Right lobe of liver (tissue), 6 donors: ENCODE measurements around the gene CEP350. TPM values are rescaled to one million over a fixed set of nuclear protein-coding genes. Genes with fewer than 3 reads are reported as not detected.

Source experiments
- ATAC-seq, 4 donors: fragments of 200-7000 bp; cut with Tn5 transposase; one replicate each; pipeline ENCODE4 v1.9.1; 2020; ENCODE audit warnings: mild to moderate bottlenecking in 4 of 4, moderate library complexity in 4 of 4
- DNase-seq, 3 donors: peaks; one replicate each; pipeline ENCODE4 v3.0.0-alpha.2; 2020
- H3K27ac ChIP-seq, 3 donors: fragments of 200-600 bp; one replicate each; pipeline ENCODE4 v1.8.0; 2022
- H3K27me3 ChIP-seq, 2 donors: fragments of 200-600 bp; one replicate each; pipeline ENCODE4 v1.8.0; 2022
- H3K36me3 ChIP-seq, 4 donors: fragments of 200-600 bp; sonication (generic) in 1 of 4; one replicate each; pipeline versions ENCODE4 v1.5.1 to v1.8.0; 2017 to 2022; ENCODE audit warnings: control low read depth in 1 of 4
- H3K4me1 ChIP-seq, 4 donors: fragments of 200-600 bp; sonication (generic) in 1 of 4; one replicate each; pipeline versions ENCODE4 v1.5.1 to v1.8.0; 2017 to 2022; ENCODE audit warnings: control low read depth in 1 of 4
- H3K4me3 ChIP-seq, 3 donors: fragments of 200-600 bp; one replicate each; pipeline ENCODE4 v1.8.0; 2022
- H3K9me3 ChIP-seq, 4 donors: fragments of 200-600 bp; sonication (generic) in 1 of 4; one replicate each; pipeline versions ENCODE4 v1.5.1 to v1.8.0; 2017 to 2022; ENCODE audit warnings: control low read depth in 1 of 4
- POLR2A ChIP-seq: fragments of 450-650 bp; IDR thresholded peaks from one replicate; pipeline ENCODE4 v1.6.1; 2017; ENCODE audit warnings: antibody characterized with exemption, mild to moderate bottlenecking
- WGBS: methylation state at CpG from one replicate; pipeline ENCODE4 v1.1.6; 2018; ENCODE audit warnings: low coverage, low lambda C conversion rate; ENCODE audit not compliant: insufficient coverage; ENCODE audit errors: missing lambda C conversion rate; 5-methylcytosine and 5-hydroxymethylcytosine counted together
- intact Hi-C, 2 donors: fragments of 100-400 bp; cut with DNase I; formaldehyde crosslinking; loops; one replicate each; pipeline versions ENCODE4 v1.11.2 to v1.14.1; 2022
- long read RNA-seq: library from polyadenylated mRNA; unstranded; transcript quantifications from one replicate; pipeline ENCODE4 v2.0.0, GENCODE V29; 2019
- total RNA-seq, 6 experiments: library from RNA; depleted of rRNA in 2 of 6; stranded (reverse); fragments of >200 nt in 2 of 6; fragmentation: NEBNext Ultra II Directional in 3 of 6; extraction: Animal tissue kit (Norgen Biotek cat#: 25700) in 3 of 6; gene quantifications; one replicate each; pipeline versions ENCODE4 v1.1.0 to v1.2.4, GENCODE V29; 2016 to 2023
- TF ChIP-seq, protein P1 (sequence below), 4 donors: fragments of 200-600 bp in 3 of 4; fragments of 450-650 bp in 1 of 4; IDR thresholded peaks; one replicate each; pipeline versions ENCODE4 v1.5.1 to v1.8.0; 2016 to 2022; ENCODE audit warnings: antibody characterized with exemption in 4 of 4, mild to moderate bottlenecking in 2 of 4
- donor health status: DM: no; HTN: yes; CAD: no.
- donor health status: DM: no; HTN: no; CAD: no.
- donor health status: DM: no; HTN: no; CAD: no.
- donor health status: DM: no; HTN: yes; CAD: no.
- donor health status: DM: no; HTN: yes; CAD: no.

Gene CEP350, protein sequence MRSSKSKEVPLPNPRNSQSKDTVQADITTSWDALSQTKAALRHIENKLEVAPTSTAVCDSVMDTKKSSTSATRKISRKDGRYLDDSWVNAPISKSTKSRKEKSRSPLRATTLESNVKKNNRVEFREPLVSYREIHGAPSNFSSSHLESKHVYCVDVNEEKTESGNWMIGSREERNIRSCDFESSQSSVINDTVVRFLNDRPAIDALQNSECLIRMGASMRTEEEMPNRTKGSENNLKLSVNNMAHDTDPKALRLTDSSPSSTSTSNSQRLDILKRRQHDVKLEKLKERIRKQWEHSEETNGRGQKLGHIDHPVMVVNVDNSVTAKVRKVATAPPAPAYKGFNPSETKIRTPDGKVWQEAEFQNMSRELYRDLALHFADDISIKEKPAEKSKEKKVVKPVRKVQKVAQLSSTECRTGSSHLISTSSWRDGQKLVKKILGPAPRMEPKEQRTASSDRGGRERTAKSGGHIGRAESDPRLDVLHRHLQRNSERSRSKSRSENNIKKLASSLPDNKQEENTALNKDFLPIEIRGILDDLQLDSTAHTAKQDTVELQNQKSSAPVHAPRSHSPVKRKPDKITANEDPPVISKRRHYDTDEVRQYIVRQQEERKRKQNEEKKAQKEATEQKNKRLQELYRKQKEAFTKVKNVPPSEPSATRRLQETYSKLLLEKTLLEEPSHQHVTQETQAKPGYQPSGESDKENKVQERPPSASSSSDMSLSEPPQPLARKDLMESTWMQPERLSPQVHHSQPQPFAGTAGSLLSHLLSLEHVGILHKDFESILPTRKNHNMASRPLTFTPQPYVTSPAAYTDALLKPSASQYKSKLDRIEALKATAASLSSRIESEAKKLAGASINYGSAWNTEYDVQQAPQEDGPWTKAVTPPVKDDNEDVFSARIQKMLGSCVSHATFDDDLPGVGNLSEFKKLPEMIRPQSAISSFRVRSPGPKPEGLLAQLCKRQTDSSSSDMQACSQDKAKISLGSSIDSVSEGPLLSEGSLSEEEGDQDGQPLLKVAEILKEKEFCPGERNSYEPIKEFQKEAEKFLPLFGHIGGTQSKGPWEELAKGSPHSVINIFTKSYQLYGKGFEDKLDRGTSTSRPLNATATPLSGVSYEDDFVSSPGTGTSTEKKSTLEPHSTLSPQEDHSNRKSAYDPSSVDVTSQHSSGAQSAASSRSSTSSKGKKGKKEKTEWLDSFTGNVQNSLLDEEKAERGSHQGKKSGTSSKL (N-terminal part only)
- 10 to 100 TPM; 15.6 to 24.6 (median 21.3) TPM for total RNA-seq
- long read RNA-seq, partial matches to known transcripts: 2 of 2 reads
- long read RNA-seq, other reads (novel, unspliced or antisense): 0 of 2 reads

DNA sequence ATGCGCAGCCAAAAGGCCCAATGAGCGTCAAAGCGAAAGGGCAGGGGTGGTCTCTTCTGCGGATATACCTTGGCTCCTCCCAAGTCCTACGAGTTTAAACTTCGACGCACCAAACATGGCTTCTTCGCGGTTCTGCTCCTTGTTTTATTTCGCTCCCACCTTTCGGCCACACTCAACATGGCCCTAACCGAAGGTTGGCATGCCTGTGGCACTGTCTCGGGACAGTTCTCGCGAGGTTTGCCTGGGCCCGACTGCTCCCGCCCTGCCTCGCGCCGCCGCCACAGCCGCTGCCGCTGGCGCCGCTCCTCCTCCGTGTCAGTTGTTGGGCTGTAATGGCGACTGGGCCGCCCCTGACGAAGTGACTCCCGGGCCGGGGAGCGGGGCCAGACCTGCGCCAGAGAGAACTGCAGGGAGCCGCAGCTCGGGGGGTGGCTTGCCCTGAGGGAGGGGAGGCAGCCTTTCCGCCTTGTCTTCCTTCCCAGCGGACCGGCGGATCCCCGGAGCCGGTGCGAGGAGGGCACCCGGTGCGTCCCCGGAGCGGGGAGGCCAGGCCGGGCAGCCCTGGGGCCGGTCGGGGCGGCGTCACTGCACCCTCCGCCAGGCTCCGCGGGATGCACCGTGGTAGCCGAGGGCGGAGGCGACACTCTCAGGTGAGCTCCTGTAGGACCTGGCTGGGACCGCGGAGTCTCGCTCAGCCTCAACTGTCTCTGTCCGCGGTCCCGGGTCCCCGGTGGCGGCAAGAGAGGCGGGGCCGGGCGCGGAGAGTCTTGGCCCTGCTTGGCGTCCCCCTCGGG is at the start of gene CEP350:
Gene CEP350 (plus strand): TSS at position 318 of the 794 bp plus-strand sequence. CDS start 31,372 bp downstream, outside the sequence.
- DNase-seq (peak; percentile 98 to 99 (median 98)), ATAC-seq (peak; percentile 95 to 97 (median 96))
- no peaks in the 10 kb centered on the region for H3K9me3 ChIP-seq
- H3K27me3 ChIP-seq: no peaks in the 10 kb centered on the region
- intact Hi-C loops: no loop called here
- 1% methylated on average over 12 of the region's 72 CpGs for WGBS
- H3K36me3 ChIP-seq: no peaks in the 10 kb centered on the region
- H3K27ac ChIP-seq: peak within 1 kb of the TSS; percentile 89 to 93 (median 91)
- H3K4me3 ChIP-seq: peak within 1 kb of the TSS; percentile 77 to 94 (median 88)
- peaks cover 0 to 21% (median 2%) of the 10 kb centered on the region in 4 donors for H3K4me1 ChIP-seq
- TF ChIP-seq POLR2A: peak; percentile 94
- TF ChIP-seq, protein P1, sequence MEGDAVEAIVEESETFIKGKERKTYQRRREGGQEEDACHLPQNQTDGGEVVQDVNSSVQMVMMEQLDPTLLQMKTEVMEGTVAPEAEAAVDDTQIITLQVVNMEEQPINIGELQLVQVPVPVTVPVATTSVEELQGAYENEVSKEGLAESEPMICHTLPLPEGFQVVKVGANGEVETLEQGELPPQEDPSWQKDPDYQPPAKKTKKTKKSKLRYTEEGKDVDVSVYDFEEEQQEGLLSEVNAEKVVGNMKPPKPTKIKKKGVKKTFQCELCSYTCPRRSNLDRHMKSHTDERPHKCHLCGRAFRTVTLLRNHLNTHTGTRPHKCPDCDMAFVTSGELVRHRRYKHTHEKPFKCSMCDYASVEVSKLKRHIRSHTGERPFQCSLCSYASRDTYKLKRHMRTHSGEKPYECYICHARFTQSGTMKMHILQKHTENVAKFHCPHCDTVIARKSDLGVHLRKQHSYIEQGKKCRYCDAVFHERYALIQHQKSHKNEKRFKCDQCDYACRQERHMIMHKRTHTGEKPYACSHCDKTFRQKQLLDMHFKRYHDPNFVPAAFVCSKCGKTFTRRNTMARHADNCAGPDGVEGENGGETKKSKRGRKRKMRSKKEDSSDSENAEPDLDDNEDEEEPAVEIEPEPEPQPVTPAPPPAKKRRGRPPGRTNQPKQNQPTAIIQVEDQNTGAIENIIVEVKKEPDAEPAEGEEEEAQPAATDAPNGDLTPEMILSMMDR (IDR thresholded peaks at IDR 0.05): no peak

DNA sequence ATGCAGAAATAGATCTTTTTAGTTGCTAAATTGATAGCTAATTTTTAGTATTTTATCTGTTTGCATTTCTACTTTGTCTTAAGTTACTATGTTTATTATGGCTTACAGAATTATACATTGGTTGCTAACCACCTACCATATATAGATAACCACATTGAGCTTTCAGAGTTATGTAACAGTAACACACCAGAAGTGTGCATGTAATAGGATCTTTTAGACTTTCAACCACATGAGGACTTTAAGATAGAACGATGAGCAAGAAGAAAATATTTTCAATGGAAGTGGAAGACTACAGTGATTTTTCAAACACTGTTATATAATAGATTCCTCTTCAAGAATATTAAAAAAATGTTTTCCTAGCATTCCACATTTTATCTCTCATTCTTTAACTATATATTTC is 43.7 kb upstream of the CEP350 start:
- TF ChIP-seq, protein P1 (IDR thresholded peaks at IDR 0.05): no peak
- TF ChIP-seq POLR2A: no peak
- Histone ChIP-seq H3K4me3 (no peak overlapping the region), H3K36me3 (peaks cover 6 to 75% (median 25%) of the 10 kb centered on the region in 4 donors), H3K4me1 (no peaks in the 10 kb centered on the region), H3K27ac (no peak overlapping the region), H3K9me3 (no peaks in the 10 kb centered on the region), H3K27me3 (no peaks in the 10 kb centered on the region)
- 71% methylated on average over 1 of the region's 1 CpG for WGBS
- no peak for ATAC-seq
- intact Hi-C loops: no loop called here
- DNase-seq: no peak

DNA sequence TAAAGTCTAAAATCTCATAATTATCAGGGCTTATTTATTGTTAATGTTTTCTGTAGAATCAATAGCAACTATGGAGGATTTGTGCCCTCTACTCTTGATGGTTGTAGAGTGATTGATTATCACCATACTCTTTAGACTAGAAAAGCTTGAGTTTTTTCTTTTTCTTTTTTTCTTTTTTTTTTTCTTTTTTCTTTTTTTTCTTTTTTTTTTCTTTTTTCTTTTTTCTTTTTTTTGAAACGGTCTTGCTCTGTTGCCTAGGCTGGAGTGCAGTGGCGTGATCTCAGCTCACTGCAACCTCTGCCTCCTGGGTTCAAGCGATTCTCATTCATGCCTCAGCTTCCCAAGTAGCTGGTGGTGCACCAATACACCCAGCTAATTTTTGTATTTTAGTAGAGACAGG is 42.8 kb upstream of the CEP350 start:
- intact Hi-C loops: no loop called here
- H3K27ac ChIP-seq: no peak overlapping the region
- no peak overlapping the region for H3K4me3 ChIP-seq
- H3K27me3 ChIP-seq: no peaks in the 10 kb centered on the region
- no peak for TF ChIP-seq POLR2A
- TF ChIP-seq, protein P1 (IDR thresholded peaks at IDR 0.05): no peak
- DNase-seq: no peak
- H3K4me1 ChIP-seq: no peaks in the 10 kb centered on the region
- H3K9me3 ChIP-seq: no peaks in the 10 kb centered on the region
- ATAC-seq: no peak
- peaks cover 6 to 76% (median 24%) of the 10 kb centered on the region in 4 donors for H3K36me3 ChIP-seq
- 96% methylated on average over 3 of the region's 3 CpGs for WGBS
